HCT116 (cell line): Measurements from ENCODE around the gene CIP2A. TPM values are rescaled to one million over a fixed set of nuclear protein-coding genes. Genes with fewer than 3 reads are reported as not detected.

Experiments used
- ATAC-seq: fragments of 200-7000 bp; cut with Tn5 transposase; 2 replicates; pipeline ENCODE4 v1.9.1; 2020; ENCODE audit warnings: mild to moderate bottlenecking, moderate library complexity
- BruUV-seq: library from RNA; stranded (reverse); fragments of 400-500 nt; replicated peaks from 2 replicates; lab custom pipeline; 2021; lab: Mats Ljungman, UMichigan
- CTCF ChIA-PET: fragments of 300-600 bp; sonication (Branson Sonifier 250); formaldehyde crosslinking; loops from one replicate; lab custom pipeline; 2021; ENCODE audit warnings: antibody characterized with exemption; lab: Charles Lee
- POLR2A ChIA-PET: fragments of 300-600, 350-600 bp; sonication (Branson Sonifier 250); formaldehyde crosslinking; loops from one replicate; lab custom pipeline; 2021; ENCODE audit warnings: antibody characterized with exemption; lab: Charles Lee
- RAD21 ChIA-PET, 2 experiments: fragments of 300-600 bp; sonication (Branson Sonifier 250); formaldehyde crosslinking; loops; one replicate each; lab custom pipeline; 2023; ENCODE audit warnings: low total read pairs in 2 of 2; ENCODE audit not compliant: uncharacterized antibody in 2 of 2, unreplicated experiment in 2 of 2, low non-redundant PET in 1 of 2; lab: Charles Lee
- DNase-seq: peaks from one replicate; pipeline ENCODE4 v3.0.0-alpha.2; 2010; ENCODE audit warnings: low read depth, low spot score
- H2AFZ ChIP-seq: fragments of 200-600 bp; shearing (Covaris generic), sonication (generic); 2 replicates; pipeline ENCODE4 v1.6.1; 2017; ENCODE audit warnings: low read depth, mixed run types, mixed read lengths, antibody characterized with exemption, low read length; ENCODE audit not compliant: poor library complexity, severe bottlenecking
- H3K27ac ChIP-seq: 2 replicates; pipeline ENCODE4 v1.5.1; 2012; ENCODE audit warnings: low read depth, low read length
- H3K27me3 ChIP-seq: fragments of 200-600 bp; sonication (generic); 2 replicates; pipeline ENCODE4 v1.6.1; 2016; ENCODE audit warnings: mixed run types, low read length, mixed read lengths; ENCODE audit not compliant: insufficient read depth
- H3K36me3 ChIP-seq, 2 experiments: fragments of 200-500 bp in 1 of 2; fragments of 200-600 bp in 1 of 2; sonication (Bioruptor generic) in 1 of 2; sonication (generic) in 1 of 2; 2 replicates each; pipeline versions ENCODE4 v1.5.1 to v1.6.1; 2014 to 2016; ENCODE audit warnings: low read length in 2 of 2, inconsistent platforms in 1 of 2, mixed read lengths in 1 of 2, mixed run types in 1 of 2; ENCODE audit not compliant: insufficient read depth in 2 of 2, control insufficient read depth in 1 of 2
- H3K4me1 ChIP-seq, 2 experiments: fragments of 200-600 bp in 1 of 2; sonication (generic) in 1 of 2; 2 replicates each; pipeline versions ENCODE4 v1.5.1 to v1.6.1; 2012 to 2017; ENCODE audit warnings: low read length in 2 of 2, inconsistent platforms in 1 of 2, mild to moderate bottlenecking in 1 of 2, mixed read lengths in 1 of 2, mixed run types in 1 of 2, moderate library complexity in 1 of 2; ENCODE audit not compliant: insufficient read depth in 2 of 2, control insufficient read depth in 1 of 2
- H3K4me2 ChIP-seq: fragments of 200-600 bp; sonication (generic); 2 replicates; pipeline ENCODE4 v1.6.1; 2017; ENCODE audit warnings: mixed run types, low read length, mixed read lengths
- H3K4me3 ChIP-seq, 2 experiments: fragments of 200-600 bp in 1 of 2; sonication (generic) in 1 of 2; replicated peaks in 1 of 2; 2 replicates each; pipeline ENCODE4 v1.5.1; 2011 to 2016; ENCODE audit warnings: low read length in 2 of 2, control low read depth in 1 of 2, low read depth in 1 of 2, mild to moderate bottlenecking in 1 of 2, mixed read lengths in 1 of 2, mixed run types in 1 of 2
- H3K79me2 ChIP-seq: fragments of 200-600 bp; sonication (generic); 2 replicates; pipeline ENCODE4 v1.6.1; 2017; ENCODE audit warnings: mild to moderate bottlenecking, mixed run types, low read length, moderate library complexity, mixed read lengths; ENCODE audit not compliant: insufficient read depth
- H3K9ac ChIP-seq: fragments of 200-600 bp; sonication (generic); 2 replicates; pipeline ENCODE4 v1.6.1; 2016; ENCODE audit warnings: low read length, mixed read lengths
- H3K9me2 ChIP-seq: fragments of 200-600 bp; sonication (generic), shearing (Covaris generic); 2 replicates; pipeline ENCODE4 v1.6.1; 2017; ENCODE audit warnings: mixed run types, mild to moderate bottlenecking, moderate library complexity; ENCODE audit not compliant: insufficient read depth
- H3K9me3 ChIP-seq, 2 experiments: fragments of 200-500 bp in 1 of 2; fragments of 200-600 bp in 1 of 2; sonication (Bioruptor generic) in 1 of 2; sonication (generic) in 1 of 2; 2 replicates each; pipeline ENCODE4 v1.6.1; 2014 to 2017; ENCODE audit warnings: low read length in 2 of 2, mixed read lengths in 2 of 2, inconsistent platforms in 1 of 2, low read depth in 1 of 2, mild to moderate bottlenecking in 1 of 2, mixed run types in 1 of 2, moderate library complexity in 1 of 2; ENCODE audit not compliant: control insufficient read depth in 1 of 2, insufficient read depth in 1 of 2
- H4K20me1 ChIP-seq: fragments of 200-600 bp; sonication (generic), shearing (Covaris generic); 2 replicates; pipeline ENCODE4 v1.6.1; 2017; ENCODE audit warnings: mixed run types, mild to moderate bottlenecking, moderate library complexity; ENCODE audit not compliant: insufficient read depth
- CBX3 ChIP-seq: IDR thresholded peaks from 2 replicates; pipeline ENCODE4 v1.6.1; 2012; ENCODE audit warnings: low read depth
- CEBPB ChIP-seq: IDR thresholded peaks from 2 replicates; pipeline ENCODE4 v1.6.1; 2012; ENCODE audit warnings: low read depth
- CTCF ChIP-seq, 3 experiments: fragments of 200-600 bp in 1 of 3; sonication (generic) in 1 of 3; IDR thresholded peaks in 2 of 3; conservative IDR thresholded peaks in 1 of 3; 2 replicates each; pipeline ENCODE4 v1.5.1; 2012 to 2017; ENCODE audit warnings: low read depth in 2 of 3, low read length in 2 of 3, antibody characterized with exemption in 1 of 3, borderline replicate concordance in 1 of 3, control low read depth in 1 of 3, mild to moderate bottlenecking in 1 of 3, mixed read lengths in 1 of 3, mixed run types in 1 of 3, moderate library complexity in 1 of 3; ENCODE audit not compliant: insufficient read depth in 1 of 3
- EGR1 ChIP-seq: IDR thresholded peaks from 2 replicates; pipeline ENCODE4 v1.6.1; 2012; ENCODE audit warnings: low read depth
- ELF1 ChIP-seq: IDR thresholded peaks from 2 replicates; pipeline ENCODE4 v1.6.1; 2012; ENCODE audit warnings: low read depth, borderline replicate concordance
- EZH2 ChIP-seq: fragments of 200-600 bp; sonication (generic); IDR thresholded peaks from 2 replicates; pipeline ENCODE4 v1.6.1; 2017; ENCODE audit warnings: antibody characterized with exemption, mixed run types
- FOSL1 ChIP-seq: IDR thresholded peaks from 2 replicates; pipeline ENCODE4 v1.6.1; 2012; ENCODE audit warnings: low read depth
- JUND ChIP-seq: IDR thresholded peaks from 2 replicates; pipeline ENCODE4 v1.6.1; 2012
- MAX ChIP-seq: IDR thresholded peaks from 2 replicates; pipeline ENCODE4 v1.6.1; 2012
- RAD21 ChIP-seq: IDR thresholded peaks from 2 replicates; pipeline ENCODE4 v1.6.1; 2012; ENCODE audit warnings: low read depth, mild to moderate bottlenecking
- REST ChIP-seq: IDR thresholded peaks from 2 replicates; pipeline ENCODE4 v1.6.1; 2012; ENCODE audit warnings: low read depth
- SIN3A ChIP-seq: IDR thresholded peaks from 2 replicates; pipeline ENCODE4 v1.6.1; 2012; ENCODE audit warnings: low read depth
- SRF ChIP-seq: IDR thresholded peaks from 2 replicates; pipeline ENCODE4 v1.6.1; 2012; ENCODE audit warnings: low read depth
- TCF7L2 ChIP-seq: IDR thresholded peaks from 2 replicates; pipeline ENCODE4 v1.7.0; 2011; ENCODE audit warnings: borderline replicate concordance, inconsistent platforms; ENCODE audit not compliant: insufficient read depth, insufficient read length; ENCODE audit errors: extremely low read depth
- ZBTB33 ChIP-seq: IDR thresholded peaks from 2 replicates; pipeline ENCODE4 v1.6.1; 2011; ENCODE audit warnings: mild to moderate bottlenecking, low read length, moderate library complexity; ENCODE audit not compliant: insufficient replicate concordance; ENCODE audit errors: extremely low read depth
- ZFX ChIP-seq: fragments of 450-650 bp; IDR thresholded peaks from 2 replicates; pipeline ENCODE4 v1.6.1; 2017
- ZNF274 ChIP-seq: fragments of 200-500 bp; sonication (Bioruptor generic); IDR thresholded peaks from 2 replicates; pipeline ENCODE4 v1.6.1; 2014; ENCODE audit warnings: mild to moderate bottlenecking, low read depth, low read length, inconsistent platforms
- intact Hi-C: fragments of 100-400 bp; cut with micrococcal nuclease; formaldehyde crosslinking; loops from 2 replicates; pipeline ENCODE4 v1.10.0; 2022
- total RNA-seq: library from RNA; stranded (reverse); gene quantifications from one replicate; pipeline ENCODE4 v1.2.1, GENCODE V29; 2021; ENCODE audit not compliant: unreplicated experiment

The CIP2A gene
- total RNA-seq, 1 experiment from 2014 or later: 41.6 TPM

- Histone ChIP-seq H4K20me1 (no peaks in the 10 kb centered on the region), H3K36me3 (peaks cover 38 to 42% of the 10 kb centered on the region in 2 experiments), H3K9ac (no peak overlapping the region), H2AFZ (no peak overlapping the region), H3K79me2 (no peaks in the 10 kb centered on the region), H3K4me2 (no peak overlapping the region), H3K27ac (no peak overlapping the region), H3K4me3 (no peak overlapping the region), H3K4me1 (no peaks in the 10 kb centered on the region), H3K9me3 (no peaks in the 10 kb centered on the region), H3K9me2 (no peaks in the 10 kb centered on the region), H3K27me3 (no peaks in the 10 kb centered on the region)
- ChIA-PET RAD21 (no interaction called here), POLR2A (no interaction called here), CTCF (no interaction called here)
- TF ChIP-seq SIN3A (no peak), CBX3 (no peak), JUND (no peak), RAD21 (no peak), EGR1 (no peak), SRF (no peak), FOSL1 (no peak), CEBPB (no peak), TCF7L2 (no peak), ZFX (no peak), ZBTB33 (no peak), MAX (no peak), ELF1 (no peak), REST (no peak), EZH2 (no peak), CTCF (IDR thresholded peaks at IDR 0.05 in 2 of 3, conservative IDR thresholded peaks at IDR 0.05 in 1 of 3; ENCODE audit: borderline replicate concordance in 1 of 3, insufficient read depth in 1 of 3, low read depth in 2 of 3, low read length in 2 of 3) (no peak), ZNF274 (no peak)
- intact Hi-C loops: no loop called here
- no TSS peak for BruUV-seq
- ATAC-seq: no peak
- no peak for DNase-seq
Observed at GRCh38 chr3:108554913-108555571, 34.2 kb downstream of the CIP2A start.
